ENCODE measurements around the gene MPZL2.

MPZL2 gene

GRCh38 chr11:118240999-118241763 is 22.9 kb downstream of the MPZL2 start:
- DNase-seq (ENCODE audit: low read depth) = peak; percentile 44

GRCh38 chr11:118239509-118240205 is 24.4 kb downstream of the MPZL2 start:
- DNase-seq (ENCODE audit: low read depth) = no peak

GRCh38 chr11:118238929-118239328 is 25.2 kb downstream of the MPZL2 start:
- DNase-seq (ENCODE audit: low read depth) = no peak

GRCh38 chr11:118238421-118238820 is 25.7 kb downstream of the MPZL2 start:
- no peak for DNase-seq (ENCODE audit: low read depth)

- DNase-seq (ENCODE audit: low read depth) = no peak
Observed at GRCh38 chr11:118236170-118236569, 27.9 kb downstream of the MPZL2 start.

GRCh38 chr11:118234833-118235232 is 29.3 kb downstream of the MPZL2 start:
- DNase-seq (ENCODE audit: low read depth) = no peak

GRCh38 chr11:118233850-118234249 is 30.2 kb downstream of the MPZL2 start:
- DNase-seq (ENCODE audit: low read depth) = no peak

GRCh38 chr11:118233377-118233776 is 30.7 kb downstream of the MPZL2 start:
- DNase-seq (ENCODE audit: low read depth) = no peak

- no peak for DNase-seq (ENCODE audit: low read depth)
Observed at GRCh38 chr11:118232659-118233058, 31.4 kb downstream of the MPZL2 start.

GRCh38 chr11:118231461-118231860 is 32.6 kb downstream of the MPZL2 start:
- DNase-seq (ENCODE audit: low read depth) = no peak

- no peak for DNase-seq (ENCODE audit: low read depth)
Observed at GRCh38 chr11:118230088-118230487, 34.0 kb downstream of the MPZL2 start.

GRCh38 chr11:118229274-118229847 is 34.7 kb downstream of the MPZL2 start:
- no peak for DNase-seq (ENCODE audit: low read depth)

GRCh38 chr11:118227865-118228785 is 36.0 kb downstream of the MPZL2 start:
- DNase-seq (ENCODE audit: low read depth) = no peak

GRCh38 chr11:118226781-118227180 is 37.3 kb downstream of the MPZL2 start:
- DNase-seq (ENCODE audit: low read depth) = no peak

GRCh38 chr11:118226296-118226695 is 37.8 kb downstream of the MPZL2 start:
- no peak for DNase-seq (ENCODE audit: low read depth)

- no peak for DNase-seq (ENCODE audit: low read depth)
Observed at GRCh38 chr11:118224511-118225188, 39.4 kb downstream of the MPZL2 start, which contains the start of gene JAML. JAML (minus strand) TSS chr11:118225011; CDS start chr11:118214866, 10,145 bp downstream.

GRCh38 chr11:118223992-118224391 is 40.1 kb downstream of the MPZL2 start:
- DNase-seq (ENCODE audit: low read depth) = no peak

GRCh38 chr11:118223570-118223969 is 40.5 kb downstream of the MPZL2 start:
- DNase-seq (ENCODE audit: low read depth) = no peak

GRCh38 chr11:118222437-118222836 is 41.7 kb downstream of the MPZL2 start:
- no peak for DNase-seq (ENCODE audit: low read depth)

- no peak for DNase-seq (ENCODE audit: low read depth)
Observed at GRCh38 chr11:118221419-118221818, 42.7 kb downstream of the MPZL2 start.

- DNase-seq (ENCODE audit: low read depth) = no peak
Observed at GRCh38 chr11:118219732-118220131, 44.4 kb downstream of the MPZL2 start.

All from stimulated activated CD8-positive, alpha-beta memory T cell treated with anti-CD3 and anti-CD28 coated beads, Interleukin-15, amount 100 ng/mL, for 1 hour (primary cell).